Fibroblast of skin of left quadriceps (primary cell): ENCODE measurements around the gene MRPL14.

Experiments used
- DNase-seq, 2 experiments: peaks; one replicate each; pipeline ENCODE4 v3.0.0-alpha.2; 2013; ENCODE audit warnings: low read depth in 2 of 2

The MRPL14 gene

DNA sequence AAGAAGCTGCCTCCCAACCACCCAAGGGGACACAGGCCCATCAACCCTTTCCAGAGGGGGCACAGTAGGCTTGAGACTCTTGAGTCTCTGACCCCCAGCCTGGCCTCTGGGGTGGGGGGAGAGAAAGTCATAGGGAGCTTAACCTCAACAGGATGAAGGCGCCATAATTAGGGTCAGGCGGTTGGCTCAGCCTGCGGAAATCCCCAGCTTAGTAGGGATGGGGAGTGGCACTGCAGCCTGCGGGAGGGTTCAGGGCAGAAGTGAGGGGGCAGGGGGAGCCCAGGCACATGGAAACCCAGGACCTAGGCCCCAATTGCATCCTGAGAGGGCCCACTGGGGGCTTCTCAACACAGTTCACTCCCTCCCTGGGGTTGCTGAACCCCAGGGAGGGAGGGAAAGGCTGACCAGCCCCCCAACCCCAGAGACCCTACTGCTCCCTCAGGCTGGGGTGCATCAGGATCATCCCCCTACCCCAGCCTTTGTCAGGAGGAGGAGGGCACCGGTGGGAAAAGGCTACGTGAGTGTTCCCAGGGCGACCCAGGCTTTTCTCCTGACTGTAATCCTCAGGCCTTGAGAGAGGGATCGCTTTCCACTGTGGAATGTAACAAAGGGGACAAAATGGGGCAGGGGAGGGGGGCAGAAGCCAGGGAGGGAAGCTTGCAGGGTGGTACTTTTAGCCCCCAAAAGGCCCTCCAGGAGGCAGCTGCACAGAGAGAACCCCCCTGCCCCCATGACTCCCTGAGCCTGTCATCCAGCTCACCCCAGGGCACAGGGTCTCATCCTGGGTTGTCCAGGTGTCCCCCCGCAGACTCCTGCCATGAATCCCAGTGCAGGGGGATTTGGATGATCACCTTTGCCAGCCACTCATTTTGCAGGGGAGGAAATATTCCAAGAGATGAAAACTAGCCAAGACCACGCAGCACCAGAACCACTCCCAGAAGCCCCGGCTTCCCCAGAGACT is 46.4 kb downstream of the MRPL14 start:
- DNase-seq: no peak

DNA sequence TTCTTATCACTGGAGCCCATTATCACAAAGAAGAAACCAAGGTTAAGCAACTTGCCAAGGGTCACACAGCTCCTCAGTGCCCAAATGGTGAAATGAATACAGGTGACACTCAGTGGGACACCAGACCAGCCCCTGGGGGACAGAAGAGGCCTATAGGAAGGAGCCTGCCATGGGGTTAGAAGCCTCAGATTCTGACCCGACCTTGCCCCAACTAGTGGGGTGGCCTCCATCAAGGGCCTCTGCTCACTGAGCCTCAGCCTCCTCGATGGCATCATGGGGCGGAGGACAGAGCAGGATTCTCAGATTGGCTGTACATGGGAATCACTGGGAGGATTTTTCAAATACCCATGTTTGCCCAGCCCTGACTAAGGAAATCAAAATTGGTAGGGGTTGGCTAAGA is 47.6 kb downstream of the MRPL14 start:
- DNase-seq: no peak

DNA sequence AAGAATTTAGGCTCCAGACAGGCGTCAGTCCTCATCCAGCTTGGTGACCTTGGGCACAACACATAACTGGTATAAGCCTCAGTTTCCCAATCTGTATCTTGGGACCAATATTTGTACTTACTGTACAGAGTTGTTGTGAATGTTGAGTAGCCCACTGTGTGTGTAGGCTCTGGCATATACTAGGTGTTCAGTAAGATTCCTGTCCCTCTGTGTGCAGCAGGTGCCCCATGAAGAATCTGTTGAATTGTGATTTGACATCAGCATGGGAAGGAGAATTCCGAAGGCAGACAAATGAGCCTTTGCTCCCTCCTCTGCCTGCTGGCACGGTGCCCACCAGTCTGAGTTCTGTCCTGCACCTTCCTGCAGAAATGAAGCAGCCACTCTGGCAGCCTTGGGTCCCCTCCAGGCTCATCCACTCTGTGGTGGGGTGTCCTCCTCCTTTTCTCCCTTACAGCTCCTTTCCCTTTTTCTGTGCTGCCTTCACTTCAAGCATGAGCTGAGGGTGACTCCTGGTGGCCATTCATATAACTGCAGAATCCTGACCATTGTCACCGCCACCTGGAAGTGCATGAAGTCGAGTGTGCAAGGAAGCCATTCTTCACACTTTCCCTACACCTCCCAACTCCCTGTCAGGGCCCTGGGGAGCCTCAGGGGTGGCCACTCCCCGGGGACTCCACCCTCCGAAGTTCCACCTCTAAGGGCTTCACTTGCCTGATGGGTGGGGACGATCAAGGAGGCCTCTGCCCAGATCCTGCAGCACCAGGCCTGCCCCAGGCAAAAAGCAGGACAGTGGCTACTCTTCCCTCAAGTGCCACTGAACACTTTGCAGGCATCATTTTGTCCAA is 48.2 kb downstream of the MRPL14 start:
- peak in 1 of 2 experiments; percentile 46 for DNase-seq

DNA sequence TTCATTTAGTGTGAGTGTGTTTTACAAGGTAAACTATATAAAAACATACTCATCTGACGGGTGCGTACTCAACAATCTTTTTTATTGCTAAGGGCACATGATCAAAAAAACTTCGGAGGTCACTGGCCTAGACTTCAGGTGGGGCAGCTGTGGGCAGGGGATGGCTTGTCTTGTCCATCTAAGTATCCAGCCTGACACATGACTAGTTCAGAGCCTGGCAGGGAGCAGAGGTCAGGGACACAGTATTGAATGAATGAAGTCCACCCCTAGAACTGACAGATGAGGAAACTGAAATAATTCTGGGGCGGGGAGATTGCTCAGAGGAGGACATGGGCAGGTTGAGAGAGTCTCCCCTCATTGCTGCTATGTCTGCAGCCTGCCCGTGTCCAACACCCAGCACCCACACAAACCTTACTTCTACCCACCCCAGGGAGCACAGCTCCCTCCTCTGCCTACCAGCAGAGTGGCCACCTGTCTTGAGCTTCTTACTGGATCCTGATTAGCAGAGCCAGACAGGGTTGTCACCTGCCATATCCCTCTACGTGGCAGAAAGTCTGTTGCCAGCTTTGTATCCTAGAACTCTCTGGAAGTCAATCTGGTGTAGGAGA is 48.9 kb downstream of the MRPL14 start:
- DNase-seq: no peak

DNA sequence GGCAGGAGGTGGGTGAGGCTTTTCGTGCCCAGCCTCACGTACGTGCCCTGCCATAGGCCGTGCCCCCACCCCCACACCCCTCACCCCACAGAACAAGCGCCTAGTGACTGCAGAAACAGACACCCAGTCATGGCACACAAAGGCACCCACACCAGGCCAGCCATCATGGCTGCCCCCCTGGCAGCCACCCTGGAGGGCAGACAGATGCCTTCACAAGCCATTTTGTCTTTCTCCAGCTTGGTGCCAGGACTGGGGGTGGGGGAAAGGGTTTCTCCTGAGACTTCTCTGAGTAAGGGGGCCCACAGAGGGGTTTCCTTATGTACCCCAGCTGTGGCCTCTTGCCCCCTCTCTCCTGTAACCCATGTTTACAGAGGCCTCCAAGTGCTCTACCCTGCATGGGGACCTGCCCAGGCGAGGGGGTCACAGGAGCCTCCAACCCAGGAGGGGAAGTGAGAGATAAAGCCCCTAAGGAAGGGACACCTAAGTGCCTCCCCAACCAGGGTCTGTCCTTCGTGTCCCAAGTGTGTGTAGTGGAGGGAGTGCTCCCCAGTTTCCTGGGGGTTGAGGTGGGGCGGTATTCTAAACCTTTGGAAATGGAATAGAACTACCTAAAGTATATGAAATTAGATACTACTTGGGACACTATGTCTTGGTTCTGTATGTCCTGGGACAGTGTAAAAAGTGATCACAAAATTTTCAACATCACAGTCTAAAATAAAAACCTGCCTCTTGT is 49.9 kb downstream of the MRPL14 start:
- DNase-seq: no peak

DNA sequence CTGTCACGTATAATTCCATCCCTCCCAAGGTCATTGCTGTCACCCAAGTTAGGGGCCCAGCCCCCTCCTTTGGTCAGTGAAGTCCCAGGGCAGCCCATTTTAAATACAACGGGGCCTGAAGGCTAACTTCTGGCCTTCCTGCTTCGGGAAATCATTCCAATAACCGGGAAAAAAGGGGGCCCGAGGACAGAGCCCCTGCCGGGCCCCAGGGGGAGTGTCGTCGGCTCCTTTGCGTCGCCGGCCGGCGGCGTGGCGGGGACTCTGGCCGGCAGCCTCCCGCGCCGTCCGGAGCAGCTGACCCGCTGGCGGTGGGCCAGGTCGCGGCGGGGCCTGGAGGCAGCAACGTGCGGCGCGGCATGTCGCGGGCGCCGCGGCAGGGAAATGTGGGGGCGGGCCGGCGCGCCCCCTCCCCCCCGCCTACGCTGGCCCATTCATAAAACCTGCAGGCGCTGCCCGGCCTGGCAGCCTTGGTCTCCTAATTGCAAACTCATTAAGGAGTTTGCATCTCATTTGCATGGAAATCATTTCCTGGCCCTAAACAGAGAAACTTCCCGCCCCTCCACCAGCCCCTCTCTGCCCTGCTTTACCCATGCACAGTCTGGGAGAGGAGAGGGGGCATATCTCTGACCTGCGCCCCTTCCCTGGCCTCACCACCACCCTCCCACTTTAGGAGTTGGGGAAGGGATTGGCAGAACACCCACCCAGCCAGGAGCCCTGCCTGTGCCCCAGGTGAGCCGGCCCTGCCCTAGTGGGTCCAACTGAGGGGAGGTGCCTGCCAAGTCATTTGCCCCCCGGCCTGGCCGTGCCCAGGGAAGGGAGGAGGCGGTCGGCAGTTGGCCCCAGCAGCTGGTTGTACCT is 50.7 kb downstream of the MRPL14 start:
- no peak for DNase-seq

DNA sequence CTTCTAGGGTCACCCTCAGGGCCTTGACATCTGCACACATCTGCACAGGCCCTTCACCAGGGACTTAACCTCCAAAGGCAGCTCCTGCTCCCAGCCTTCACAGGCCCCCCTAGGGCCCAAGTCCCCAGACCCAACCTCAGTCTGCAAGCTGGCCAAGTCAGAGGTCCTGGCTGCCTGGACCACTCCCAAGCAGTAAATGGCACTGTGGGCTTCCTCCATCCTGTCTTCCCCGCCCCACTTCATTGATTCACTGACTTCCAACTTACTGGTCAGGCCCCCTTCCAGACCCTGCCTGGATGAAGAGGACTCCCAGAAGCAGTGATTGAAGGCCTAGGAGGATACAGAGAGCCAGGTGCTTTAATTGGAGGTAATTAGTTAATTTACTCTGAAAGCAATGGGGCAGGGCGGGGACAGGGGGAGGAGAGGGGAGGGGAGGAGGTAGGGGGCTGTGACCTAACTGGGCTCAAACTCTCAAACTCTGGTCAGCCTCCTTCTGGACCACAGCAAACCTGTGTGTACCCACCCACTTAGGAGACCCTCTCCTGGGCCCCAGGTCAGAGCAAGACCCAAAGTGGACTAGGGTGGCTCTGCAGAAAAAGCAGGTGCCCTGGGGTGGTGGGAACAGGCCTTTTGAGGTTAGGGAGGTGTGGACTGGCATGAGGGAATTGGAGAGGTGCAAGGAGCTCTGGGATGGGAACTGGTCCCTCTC is 51.5 kb downstream of the MRPL14 start:
- no peak for DNase-seq

DNA sequence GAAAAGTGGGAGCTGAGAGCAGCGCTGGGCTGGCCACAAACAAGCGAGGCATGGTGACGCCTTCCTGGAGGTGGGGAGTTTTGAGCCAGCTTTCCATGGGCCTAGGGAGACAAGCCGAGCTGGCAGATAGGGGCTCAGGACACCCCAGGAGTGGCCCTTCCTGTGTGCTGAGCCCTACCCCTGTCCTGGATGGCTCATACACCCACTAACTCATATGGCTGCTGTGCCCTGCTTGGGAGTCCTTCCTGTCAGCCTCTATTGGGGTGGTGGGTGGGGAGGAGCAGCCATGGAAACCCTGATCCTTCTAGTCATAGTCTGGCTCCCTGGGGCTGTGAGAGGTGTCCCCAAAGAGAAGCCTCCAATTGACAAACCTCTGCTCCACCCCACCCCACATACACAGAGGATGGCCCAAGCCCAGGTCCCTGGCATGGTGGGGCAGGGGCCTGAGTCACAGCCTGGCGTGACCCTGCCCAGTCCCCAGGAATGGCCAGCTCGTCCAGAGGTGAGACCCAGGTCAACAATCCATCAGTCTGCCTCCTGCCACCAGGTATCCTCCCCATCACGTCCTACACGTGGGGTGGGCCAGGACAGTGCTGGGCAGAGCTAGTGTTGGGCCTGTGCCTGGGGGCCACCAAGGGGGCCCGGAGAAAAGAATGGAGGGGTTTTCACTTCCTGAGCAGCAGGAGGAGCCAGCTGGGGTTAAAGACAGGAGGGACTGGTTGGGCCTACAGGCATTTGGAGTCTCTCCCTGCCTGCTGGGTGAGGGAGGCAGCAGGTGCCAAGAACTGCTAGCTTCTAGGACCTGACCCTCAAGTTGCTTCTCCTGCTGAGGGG is 52.2 kb downstream of the MRPL14 start:
- DNase-seq: no peak

DNA sequence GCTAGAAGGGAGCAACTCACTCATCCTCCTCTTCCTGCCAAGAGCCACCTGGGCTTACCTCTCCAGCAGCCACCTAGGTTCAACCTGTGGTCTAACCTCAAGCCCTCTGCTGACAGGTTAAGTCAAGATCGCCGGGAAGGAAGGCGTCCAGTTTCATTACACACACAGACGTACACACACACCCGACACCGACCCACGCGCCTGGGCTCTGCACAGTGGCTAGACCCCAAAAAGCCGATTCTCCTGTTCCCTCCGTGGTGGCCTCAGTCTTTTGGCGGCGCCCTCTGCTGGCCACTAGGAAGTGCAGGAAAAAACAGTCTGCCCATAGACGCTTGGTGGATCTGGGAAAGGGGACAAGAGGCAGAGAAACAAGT is 52.8 kb downstream of the MRPL14 start:
- DNase-seq: peak; percentile 66 to 71

DNA sequence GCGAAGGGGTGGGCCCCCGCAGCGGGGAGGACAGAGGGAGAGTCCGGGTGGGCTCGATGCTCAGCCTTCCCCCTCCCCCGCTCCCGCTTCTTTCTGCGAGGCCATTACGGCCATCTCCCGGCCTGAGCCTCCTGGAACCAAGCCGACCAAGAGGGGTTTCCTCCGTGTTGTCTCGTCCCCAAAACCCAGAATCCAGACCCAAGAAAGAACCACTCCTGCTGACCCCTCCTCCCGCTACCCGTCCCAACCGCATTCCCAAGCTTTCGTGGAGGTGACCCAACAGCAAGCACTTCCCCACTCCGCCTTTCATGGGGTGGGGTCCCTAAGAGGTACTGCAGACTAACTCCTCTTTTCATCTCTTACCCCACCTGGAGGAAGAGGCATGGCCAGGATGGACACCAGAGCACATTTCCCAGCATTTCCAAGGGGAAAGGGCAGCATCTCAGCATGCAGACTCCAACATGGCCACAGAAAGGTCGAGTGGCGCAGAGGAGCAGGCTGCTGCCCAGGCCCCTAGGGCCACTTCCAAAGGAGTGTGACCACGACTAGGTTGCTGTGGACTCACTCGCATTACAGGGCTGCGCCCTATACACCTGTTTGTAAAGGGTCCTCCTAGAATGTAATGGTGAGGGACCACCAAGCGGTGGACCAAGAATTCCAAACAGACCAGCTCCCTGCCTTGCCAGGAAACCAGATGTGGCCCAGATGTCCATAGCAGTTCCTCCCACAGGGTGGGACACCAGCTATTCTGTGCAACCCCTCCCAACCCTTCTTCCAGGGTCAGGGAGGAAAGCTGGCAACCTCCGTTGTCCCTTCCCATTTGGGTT is 53.4 kb downstream of the MRPL14 start:
- DNase-seq: no peak

DNA sequence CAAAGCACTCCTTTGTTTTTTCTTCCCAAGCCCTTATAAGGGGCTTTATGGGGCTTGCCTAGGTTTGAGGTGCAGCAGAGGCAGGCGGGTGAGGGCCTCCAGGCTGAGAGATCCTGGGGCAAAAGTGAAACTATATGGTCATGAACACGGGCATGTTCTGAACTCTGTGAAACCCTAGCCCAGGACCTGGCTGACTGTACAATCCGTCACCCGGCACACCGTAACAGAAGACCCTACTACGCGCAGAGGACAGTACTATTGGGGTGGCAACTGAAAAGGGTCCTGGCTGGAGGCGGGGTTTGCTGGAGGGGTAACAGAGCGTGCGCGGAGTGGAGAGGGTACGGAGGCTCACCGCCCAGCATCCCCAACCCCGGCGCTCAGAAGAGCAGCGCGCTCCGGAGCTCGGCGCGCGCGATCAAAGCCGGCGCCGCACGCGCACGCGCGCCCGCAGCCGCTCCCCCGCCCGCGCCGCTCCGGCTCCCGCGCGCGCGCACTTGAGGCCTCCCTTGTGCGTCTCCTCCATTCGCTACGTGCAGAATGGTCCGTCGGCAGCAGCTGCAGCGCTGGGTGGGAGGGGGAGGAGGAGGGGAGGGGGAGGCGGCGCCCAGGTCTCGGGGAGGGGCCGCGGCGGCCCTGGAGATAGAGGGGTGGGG is 54.2 kb downstream of the MRPL14 start:
- peak; percentile 84 to 85 for DNase-seq

DNA sequence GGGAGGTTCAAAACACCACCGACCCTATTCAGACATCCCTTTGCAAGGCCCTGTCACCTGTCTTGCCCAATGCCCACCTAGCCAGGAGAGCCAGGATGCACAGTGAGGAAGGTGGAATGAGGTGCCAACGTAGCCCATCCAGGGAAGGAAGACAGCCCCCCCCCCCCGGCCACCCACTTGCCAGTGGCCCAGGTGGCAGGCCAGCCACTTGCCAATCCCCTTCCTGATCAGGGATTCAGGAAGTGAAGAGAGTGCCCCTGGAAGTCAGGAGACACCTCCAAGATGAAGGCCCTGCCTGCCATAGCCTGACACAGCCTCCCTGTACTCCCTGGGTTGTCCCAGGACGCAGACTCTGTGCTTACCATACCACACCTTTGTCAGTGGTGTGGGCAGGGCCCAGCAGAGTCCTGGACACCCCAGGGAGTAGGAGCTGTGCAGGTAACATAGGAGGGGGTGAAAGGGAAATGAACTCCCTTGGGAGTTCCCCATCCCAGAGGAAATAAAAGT is 54.7 kb downstream of the MRPL14 start:
- no peak for DNase-seq

DNA sequence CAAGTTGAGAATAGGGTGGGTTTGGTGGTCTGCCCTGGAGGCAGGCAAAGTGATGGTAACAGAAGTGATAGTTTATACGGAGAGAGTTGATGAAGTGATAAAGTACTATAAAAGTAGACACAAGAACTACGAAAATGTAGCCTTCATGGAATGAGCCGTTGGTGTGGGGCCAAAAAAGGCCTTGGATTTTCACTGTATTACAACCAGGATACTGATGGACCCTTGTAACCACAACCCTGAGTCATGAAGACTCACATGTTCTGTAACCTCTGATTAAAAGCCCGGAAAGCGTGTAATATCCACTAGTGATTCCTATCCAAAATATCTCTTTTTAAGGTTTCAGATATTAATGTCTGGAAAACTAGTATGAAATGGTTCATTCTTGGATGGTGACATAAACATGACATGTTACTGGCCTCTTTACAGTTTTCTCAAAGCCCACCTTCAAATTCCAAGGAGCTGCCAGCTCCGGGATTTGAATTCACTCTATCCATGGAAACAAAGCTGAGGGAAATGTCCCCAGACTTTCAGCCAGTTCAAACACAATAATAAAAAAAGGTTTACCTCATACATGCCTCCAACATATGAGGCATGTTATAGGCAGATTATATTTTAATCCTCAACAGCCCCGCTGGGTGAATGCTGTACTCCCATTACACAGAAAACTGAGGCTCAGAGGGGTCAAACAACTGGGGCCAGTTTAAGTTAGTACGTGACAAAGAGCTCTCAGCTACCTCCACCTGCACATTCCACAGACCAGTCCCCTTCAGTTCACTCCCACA is 55.4 kb downstream of the MRPL14 start:
- peak; percentile 95 for DNase-seq

DNA sequence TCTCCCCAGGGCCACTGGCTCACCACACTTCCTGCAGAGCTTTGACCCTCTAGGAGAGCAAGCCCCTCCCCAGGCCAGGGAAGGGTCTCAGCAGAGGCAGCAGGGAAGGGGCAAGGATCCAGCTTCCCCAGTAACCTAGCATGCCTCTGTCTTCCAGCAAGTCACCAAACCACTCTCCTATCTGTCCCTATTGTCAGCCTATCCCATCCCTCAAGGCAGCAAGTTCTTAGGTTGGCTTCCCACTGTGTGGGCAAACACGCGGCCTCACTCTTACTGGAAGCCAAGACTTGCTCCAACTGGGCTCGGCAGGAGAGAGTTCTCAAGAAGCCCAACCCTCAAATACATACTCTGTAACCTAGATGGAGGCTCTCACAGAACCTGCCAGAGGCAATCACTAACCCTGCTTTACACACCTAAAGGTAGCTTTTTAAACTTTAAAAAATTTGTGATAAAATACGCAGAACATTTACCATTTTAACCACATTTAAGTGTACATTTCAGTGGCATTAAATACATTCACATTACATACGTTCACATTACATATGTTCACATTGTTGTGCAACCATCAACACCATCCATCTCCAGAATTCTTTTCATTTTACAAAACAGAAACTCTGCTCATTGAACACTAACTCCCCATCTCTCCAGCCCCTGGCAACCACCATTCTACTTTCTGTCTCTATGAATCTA is 58.5 kb downstream of the MRPL14 start:
- no peak for DNase-seq

DNA sequence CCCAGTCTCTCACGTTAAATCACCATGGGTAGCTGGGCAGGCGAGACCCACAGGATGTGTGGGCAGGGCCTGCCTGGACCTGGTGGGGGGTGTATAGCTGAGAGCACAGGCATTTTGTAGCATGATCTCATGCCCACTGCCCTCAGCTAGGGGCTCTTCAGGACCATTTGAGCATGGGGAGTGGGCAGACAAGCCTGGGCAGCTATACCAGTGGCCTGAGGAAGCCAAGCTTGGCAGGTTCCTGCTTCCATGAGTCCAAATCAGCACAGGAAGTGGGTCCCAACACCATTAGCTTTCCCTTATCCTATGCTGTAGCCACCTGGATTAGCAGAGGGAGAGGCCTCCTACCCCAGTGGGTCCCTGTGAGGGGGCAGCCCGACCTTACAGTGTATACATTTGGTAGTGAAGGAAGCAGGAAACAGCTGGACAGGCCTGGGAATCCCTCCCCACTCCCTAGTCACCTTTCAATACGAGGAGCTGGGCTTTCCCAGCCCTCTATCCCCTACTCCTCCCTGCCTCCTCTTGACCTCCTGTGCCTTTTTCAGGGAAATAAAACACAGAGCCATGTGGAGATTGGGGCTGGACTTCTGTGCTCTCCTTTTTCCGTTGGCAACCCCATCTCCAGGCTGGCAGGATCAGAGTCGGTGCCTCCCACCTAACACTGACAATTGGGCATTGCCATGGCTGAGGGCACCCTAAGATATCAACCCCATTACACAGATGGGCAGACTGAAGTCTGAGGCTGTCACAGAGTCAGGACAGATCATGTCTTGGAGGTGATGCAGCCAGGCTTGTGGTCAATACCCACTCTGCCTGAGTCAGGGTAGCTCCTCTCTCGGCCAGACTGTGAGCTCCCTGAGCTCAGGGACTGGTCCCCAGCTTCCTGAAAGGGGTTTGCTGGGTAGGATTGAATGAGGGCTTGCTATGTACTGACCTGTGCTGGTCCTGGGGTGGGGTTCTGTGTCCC is 59.8 kb downstream of the MRPL14 start:
- no peak for DNase-seq
